Skeletal muscle satellite cell (primary cell): Measurements from ENCODE around the gene BCAS3.

ENCODE experiments used
- H3K27me3 ChIP-seq: 2 replicates; pipeline ENCODE4 v1.7.0; 2013; ENCODE audit warnings: low read length; ENCODE audit not compliant: control insufficient read depth, insufficient read depth
- H3K36me3 ChIP-seq: 2 replicates; pipeline ENCODE4 v1.7.0; 2013; ENCODE audit warnings: mild to moderate bottlenecking, control low read depth, low read length; ENCODE audit not compliant: insufficient read depth
- H3K4me1 ChIP-seq: 2 replicates; pipeline ENCODE4 v1.7.0; 2013; ENCODE audit warnings: low read length; ENCODE audit not compliant: control insufficient read depth, insufficient read depth
- H3K4me2 ChIP-seq: 2 replicates; pipeline ENCODE4 v1.7.0; 2013; ENCODE audit warnings: mild to moderate bottlenecking, low read length
- H3K4me3 ChIP-seq: 2 replicates; pipeline ENCODE4 v1.7.0; 2013; ENCODE audit warnings: low read length
- H3K9ac ChIP-seq: 2 replicates; pipeline ENCODE4 v1.7.0; 2013; ENCODE audit warnings: mild to moderate bottlenecking, low read depth, low read length, moderate library complexity
- H3K9me3 ChIP-seq: replicated peaks from 2 replicates; pipeline ENCODE4 v1.7.0; 2013; ENCODE audit warnings: mild to moderate bottlenecking, control low read depth, low read length

Gene BCAS3

GRCh38 chr17:60717814-60718213 lies 40.2 kb downstream of the BCAS3 start:
- Histone ChIP-seq H3K9ac (no peak overlapping the region), H3K36me3 (no peaks in the 10 kb centered on the region), H3K27me3 (no peaks in the 10 kb centered on the region), H3K4me3 (no peak overlapping the region), H3K9me3 (no peaks in the 10 kb centered on the region), H3K4me1 (peaks cover 7% of the 10 kb centered on the region), H3K4me2 (no peak overlapping the region)

DNA sequence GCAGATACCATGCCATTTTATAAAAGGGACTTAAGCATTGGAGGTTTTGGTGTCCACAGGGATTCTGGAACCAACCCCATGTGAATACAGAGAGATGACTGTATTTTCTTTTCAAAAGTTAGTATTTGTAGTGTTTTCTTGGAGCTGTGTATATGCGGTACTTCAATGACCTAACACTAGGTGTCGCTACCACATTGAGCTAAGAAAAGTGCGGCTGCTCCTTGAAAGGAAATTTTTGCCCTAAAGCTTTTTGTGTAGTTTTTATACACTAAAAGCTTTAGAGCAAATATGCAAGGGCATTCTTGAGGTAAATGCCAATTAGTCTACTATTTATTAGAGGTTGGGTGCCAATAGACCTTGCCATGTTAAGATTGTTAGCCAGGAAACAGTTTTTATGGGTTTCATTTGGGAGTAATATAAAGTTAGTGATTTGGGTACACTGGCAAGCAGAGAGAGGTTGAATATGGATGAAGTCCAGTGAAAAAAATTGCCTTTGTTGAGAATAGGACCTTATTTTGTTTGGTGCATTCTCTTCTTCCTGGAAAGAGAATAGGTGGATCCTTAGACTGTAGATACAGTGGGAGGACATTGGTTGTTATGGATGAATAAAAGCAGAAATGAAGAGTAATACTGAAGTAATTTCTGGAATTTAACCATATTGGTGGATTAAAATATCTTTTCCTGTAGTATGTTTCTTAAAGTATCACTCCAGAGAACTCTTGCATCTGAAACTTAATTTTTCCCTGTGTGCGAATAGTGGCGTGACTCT lies 43.3 kb downstream of the BCAS3 start:
- Histone ChIP-seq H3K4me1 (peaks cover 7% of the 10 kb centered on the region), H3K4me3 (no peak overlapping the region), H3K9ac (no peak overlapping the region), H3K36me3 (no peaks in the 10 kb centered on the region), H3K9me3 (no peaks in the 10 kb centered on the region), H3K27me3 (no peaks in the 10 kb centered on the region), H3K4me2 (no peak overlapping the region)

- no peak overlapping the region for H3K4me2 ChIP-seq
- no peak overlapping the region for H3K4me3 ChIP-seq
- H3K9me3 ChIP-seq, result no peaks in the 10 kb centered on the region
Observed at GRCh38 chr17:60724647-60725046, 47.0 kb downstream of the BCAS3 start.

GRCh38 chr17:60729854-60730253 lies 52.2 kb downstream of the BCAS3 start:
- H3K4me1 ChIP-seq, result peaks cover 11% of the 10 kb centered on the region
- H3K27me3 ChIP-seq, result no peaks in the 10 kb centered on the region
- no peak overlapping the region for H3K4me3 ChIP-seq
- no peak overlapping the region for H3K9ac ChIP-seq
- H3K36me3 ChIP-seq, result no peaks in the 10 kb centered on the region
- H3K9me3 ChIP-seq, result no peaks in the 10 kb centered on the region
- H3K4me2 ChIP-seq, result peak overlapping the region; percentile 26

More at GRCh38 chr17:60724647-60725046, 47.0 kb downstream of the BCAS3 start:
- no peaks in the 10 kb centered on the region for H3K36me3 ChIP-seq
- H3K4me1 ChIP-seq, result peaks cover 8% of the 10 kb centered on the region
- H3K27me3 ChIP-seq, result no peaks in the 10 kb centered on the region
- no peak overlapping the region for H3K9ac ChIP-seq

GRCh38 chr17:60730273-60730672 lies 52.6 kb downstream of the BCAS3 start:
- peaks cover 11% of the 10 kb centered on the region for H3K4me1 ChIP-seq
- H3K9ac ChIP-seq, result peak overlapping the region; percentile 4
- H3K9me3 ChIP-seq, result no peaks in the 10 kb centered on the region
- no peaks in the 10 kb centered on the region for H3K27me3 ChIP-seq
- H3K4me3 ChIP-seq, result no peak overlapping the region
- H3K36me3 ChIP-seq, result no peaks in the 10 kb centered on the region
- peak overlapping the region; percentile 26 for H3K4me2 ChIP-seq

DNA sequence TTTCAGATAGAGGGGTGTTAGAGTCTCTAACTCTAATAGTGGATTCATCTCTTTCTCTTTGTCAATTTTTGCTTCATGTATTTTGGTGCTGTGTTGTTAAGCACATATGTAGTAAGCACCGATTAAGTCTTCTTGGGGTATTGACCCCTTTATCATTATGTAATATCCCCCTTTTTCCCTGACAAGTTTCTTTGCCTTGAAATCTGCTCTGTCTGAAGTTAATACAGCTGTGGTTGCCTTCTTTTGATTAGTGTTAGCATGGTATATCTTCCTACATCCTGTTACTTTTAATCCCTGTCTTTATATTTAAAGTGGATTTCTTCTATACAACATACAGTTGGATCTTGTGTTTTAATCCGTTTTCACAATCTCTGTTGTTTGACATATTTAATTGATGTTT lies 60.6 kb downstream of the BCAS3 start:
- no peak overlapping the region for H3K4me3 ChIP-seq
- no peak overlapping the region for H3K4me2 ChIP-seq
- H3K36me3 ChIP-seq, result no peaks in the 10 kb centered on the region
- H3K4me1 ChIP-seq, result no peaks in the 10 kb centered on the region
- H3K9ac ChIP-seq, result no peak overlapping the region
- H3K9me3 ChIP-seq, result no peaks in the 10 kb centered on the region
- H3K27me3 ChIP-seq, result no peaks in the 10 kb centered on the region

DNA sequence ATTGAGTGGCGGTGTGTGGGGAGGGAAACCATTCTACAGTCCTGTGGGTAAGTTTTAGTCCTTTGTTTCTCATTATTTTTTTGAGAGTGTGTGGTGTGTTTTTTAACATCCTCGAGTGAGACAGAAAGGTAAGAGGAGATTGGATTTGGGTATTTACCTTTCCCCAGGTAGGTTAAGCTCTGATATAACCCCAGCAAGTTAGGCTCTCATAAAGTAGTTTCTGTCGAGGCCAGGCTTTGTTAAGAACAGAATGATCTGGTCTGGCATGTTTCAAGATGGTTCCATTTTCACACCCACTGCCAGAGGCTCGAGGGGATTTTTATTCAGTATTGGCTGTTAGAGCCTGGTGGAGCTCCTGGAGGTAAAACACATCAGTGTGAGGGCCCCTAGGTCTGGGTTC lies 62.9 kb downstream of the BCAS3 start:
- Histone ChIP-seq H3K9ac (no peak overlapping the region), H3K4me3 (no peak overlapping the region), H3K36me3 (no peaks in the 10 kb centered on the region), H3K9me3 (no peaks in the 10 kb centered on the region), H3K27me3 (no peaks in the 10 kb centered on the region), H3K4me2 (no peak overlapping the region), H3K4me1 (peaks cover 15% of the 10 kb centered on the region)

- no peak overlapping the region for H3K4me3 ChIP-seq
- no peaks in the 10 kb centered on the region for H3K9me3 ChIP-seq
- no peaks in the 10 kb centered on the region for H3K36me3 ChIP-seq
- peaks cover 15% of the 10 kb centered on the region for H3K4me1 ChIP-seq
- H3K27me3 ChIP-seq, result no peaks in the 10 kb centered on the region
- H3K9ac ChIP-seq, result no peak overlapping the region
- H3K4me2 ChIP-seq, result no peak overlapping the region
Observed at GRCh38 chr17:60741031-60741430, 63.4 kb downstream of the BCAS3 start.

GRCh38 chr17:60743282-60743681 lies 65.6 kb downstream of the BCAS3 start:
- Histone ChIP-seq H3K27me3 (no peaks in the 10 kb centered on the region), H3K4me1 (peaks cover 15% of the 10 kb centered on the region), H3K9me3 (no peaks in the 10 kb centered on the region), H3K4me2 (peak overlapping the region; percentile 67), H3K36me3 (no peaks in the 10 kb centered on the region), H3K9ac (peak overlapping the region; percentile 42), H3K4me3 (peak overlapping the region; percentile 47)

GRCh38 chr17:60743799-60744198 lies 66.1 kb downstream of the BCAS3 start:
- peak overlapping the region; percentile 67 for H3K4me2 ChIP-seq
- peaks cover 15% of the 10 kb centered on the region for H3K4me1 ChIP-seq
- peak overlapping the region; percentile 47 for H3K4me3 ChIP-seq
- no peaks in the 10 kb centered on the region for H3K36me3 ChIP-seq
- H3K27me3 ChIP-seq, result no peaks in the 10 kb centered on the region
- H3K9ac ChIP-seq, result peak overlapping the region; percentile 42
- H3K9me3 ChIP-seq, result no peaks in the 10 kb centered on the region

DNA sequence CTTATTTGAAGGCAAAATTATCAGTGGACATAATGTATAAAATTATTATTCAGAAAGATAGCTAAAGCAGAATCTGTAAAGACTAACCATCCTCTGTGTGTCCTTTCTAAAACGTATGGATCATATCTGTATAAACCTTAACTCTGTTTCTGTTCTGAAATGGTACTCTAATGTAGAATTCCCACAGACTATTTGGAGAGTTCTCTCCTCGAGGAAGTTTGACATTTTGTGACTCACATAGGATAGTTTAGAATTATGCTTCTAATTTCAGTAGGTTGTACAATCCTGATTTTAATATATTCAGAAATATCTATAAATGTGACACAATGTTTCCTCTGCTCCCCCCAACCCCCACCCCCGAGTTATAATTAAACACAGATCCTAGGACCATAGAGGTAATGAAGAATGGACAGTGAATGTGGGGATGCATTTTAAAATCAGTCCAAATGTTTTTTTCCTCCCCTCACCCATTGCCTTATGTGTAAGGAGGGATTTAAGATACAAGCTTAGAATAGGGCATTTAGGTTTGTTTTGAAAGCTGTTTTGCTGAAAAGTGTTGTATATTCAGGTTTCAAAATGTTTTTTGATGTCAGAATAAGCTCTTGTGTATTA lies 66.8 kb downstream of the BCAS3 start:
- Histone ChIP-seq H3K4me2 (peak overlapping the region; percentile 67), H3K4me3 (no peak overlapping the region), H3K27me3 (no peaks in the 10 kb centered on the region), H3K9me3 (no peaks in the 10 kb centered on the region), H3K9ac (peak overlapping the region; percentile 42), H3K36me3 (no peaks in the 10 kb centered on the region), H3K4me1 (peaks cover 15% of the 10 kb centered on the region)

GRCh38 chr17:60745544-60745943 lies 67.9 kb downstream of the BCAS3 start:
- Histone ChIP-seq H3K9me3 (no peaks in the 10 kb centered on the region), H3K36me3 (no peaks in the 10 kb centered on the region), H3K4me1 (peaks cover 15% of the 10 kb centered on the region), H3K9ac (no peak overlapping the region), H3K4me3 (no peak overlapping the region), H3K27me3 (no peaks in the 10 kb centered on the region), H3K4me2 (no peak overlapping the region)
